Heart left ventricle (tissue), 16 donors: Measurements from ENCODE around the gene C14orf119. TPM values are rescaled to one million over a fixed set of nuclear protein-coding genes. Genes with fewer than 3 reads are reported as not detected.

Experiments used
- ATAC-seq, 4 donors: fragments of 200-7000 bp; cut with Tn5 transposase; one replicate each; pipeline ENCODE4 v1.9.1; 2020 to 2022; ENCODE audit warnings: moderate library complexity in 4 of 4, mild to moderate bottlenecking in 3 of 4, moderate number of reproducible peaks in 1 of 4
- DNase-seq, 5 donors: peaks; one replicate each; pipeline ENCODE4 v3.0.0-alpha.2; 2020
- H3K27ac ChIP-seq, 12 donors: fragments of 200-600 bp; sonication (generic) in 4 of 12; one replicate each; pipeline versions ENCODE4 v1.5.0 to v1.8.0; 2016 to 2022; ENCODE audit warnings: mild to moderate bottlenecking in 2 of 12
- H3K27me3 ChIP-seq, 9 donors: fragments of 200-600 bp; sonication (generic) in 2 of 9; one replicate each; pipeline versions ENCODE4 v1.5.1 to v1.8.0; 2016 to 2022; ENCODE audit warnings: mild to moderate bottlenecking in 3 of 9
- H3K36me3 ChIP-seq, 9 donors: fragments of 200-600 bp; sonication (generic) in 2 of 9; one replicate each; pipeline versions ENCODE4 v1.5.0 to v1.8.0; 2018 to 2022; ENCODE audit warnings: mild to moderate bottlenecking in 2 of 9
- H3K4me1 ChIP-seq, 12 donors: fragments of 200-600 bp; sonication (generic) in 4 of 12; one replicate each; pipeline versions ENCODE4 v1.5.0 to v1.8.0; 2016 to 2022; ENCODE audit warnings: mild to moderate bottlenecking in 3 of 12
- H3K4me3 ChIP-seq, 12 donors: fragments of 200-600 bp; sonication (generic) in 4 of 12; one replicate each; pipeline versions ENCODE4 v1.5.0 to v1.8.0; 2017 to 2022; ENCODE audit warnings: mild to moderate bottlenecking in 9 of 12, moderate library complexity in 4 of 12
- H3K9me3 ChIP-seq, 12 donors: fragments of 200-600 bp; sonication (generic) in 4 of 12; one replicate each; pipeline versions ENCODE4 v1.5.0 to v1.8.0; 2016 to 2022; ENCODE audit warnings: mild to moderate bottlenecking in 1 of 12
- POLR2A ChIP-seq, 2 donors: fragments of 450-650 bp; IDR thresholded peaks; one replicate each; pipeline ENCODE4 v1.6.1; 2017; ENCODE audit warnings: antibody characterized with exemption in 2 of 2, mild to moderate bottlenecking in 2 of 2, moderate library complexity in 2 of 2
- WGBS, 4 donors: extraction: QIAGEN DNeasy Blood & Tissue Kit in 2 of 4; methylation state at CpG; one replicate each; pipeline versions ENCODE4 v1.1.5 to v1.1.7; 2013 to 2018; 5-methylcytosine and 5-hydroxymethylcytosine counted together
- intact Hi-C, 10 donors: fragments of 100-400 bp; cut with DNase I; formaldehyde crosslinking; loops; one replicate each; pipeline versions ENCODE4 v1.11.1 to v1.14.2; 2022
- polyA plus RNA-seq, 2 donors: library from polyadenylated mRNA; stranded (reverse); fragments of 200-250 nt; gene quantifications; one replicate each; pipeline ENCODE4 v1.2.3, GENCODE V29; 2013
- total RNA-seq, 9 donors: library from RNA; depleted of rRNA in 2 of 9; stranded (reverse); fragments of >200 nt in 2 of 9; fragmentation: NEBNext Ultra II Directional in 3 of 9; extraction: Animal tissue kit (Norgen Biotek cat#: 25700) in 3 of 9; gene quantifications; one replicate each; pipeline versions ENCODE4 v1.1.0 to v1.2.4, GENCODE V29; 2016 to 2023
- TF ChIP-seq, protein P1 (sequence below), 12 donors: fragments of 200-600 bp; sonication (generic) in 4 of 12; IDR thresholded peaks; one replicate each; pipeline versions ENCODE4 v1.5.0 to v1.8.0; 2018 to 2022; ENCODE audit warnings: antibody characterized with exemption in 12 of 12, mild to moderate bottlenecking in 5 of 12
- donor health status: ischemic (EF 13 %, LVEDD 7.1; RV severe dilation, severe dysfunction).
- donor health status: healthy with polysubstance abuse.
- donor health status: DM: no; HTN: yes; CAD: no.
- donor health status: DM: no; HTN: no; CAD: no.
- donor health status: ischemic (EF 25% LVEDD 6.9; RV normal size, moderate dysfunction).
- donor health status: ischemic (EF 25% LVEDD 5.7; RV mildly dilated, moderate dysfunction).
- donor health status: healthy.
- donor health status: DM: yes; HTN: yes; CAD: no.
- donor health status: ischemic (EF 35%, LVEDD 5.7; RV mildly dilated, moderate dysfunction).
- donor health status: nonischemic (EF 11% LVEDD 7.7; RV severe dilation, severe dysfunction).
- donor health status: DM: yes; HTN: yes; CAD: no.
- donor health status: PGD.
- donor health status: ischemic (EF 29% LVEDD 5.4; RV normal size, mild dysfunction).
- donor health status: nonischemic (EF 23%, LVEDD 6.1; RV moderate dilation, normal function).

C14orf119 gene
- total and polyA plus RNA-seq, 11 donors: 8.1 to 47.7 (median 29.6) TPM

DNA sequence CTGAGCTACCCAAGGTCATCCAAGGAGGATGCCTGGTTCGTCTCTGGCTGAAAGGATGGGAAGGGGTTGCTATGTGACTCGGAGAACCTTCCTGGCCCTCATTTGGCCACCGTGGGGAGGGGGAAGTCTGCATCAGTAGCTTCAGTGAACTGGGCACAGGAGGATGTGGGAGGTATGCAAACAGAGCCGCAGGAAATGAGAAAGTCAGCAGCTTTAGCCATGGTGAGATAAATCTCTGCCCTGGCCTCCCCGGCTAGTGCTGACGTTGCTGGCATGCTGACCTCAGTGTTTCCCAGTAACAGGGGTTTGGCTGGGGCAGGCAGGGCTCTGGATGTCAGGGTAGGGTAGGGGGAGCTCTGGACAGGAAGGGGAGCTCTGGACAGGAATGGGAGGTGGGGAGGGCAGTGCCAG, 26.1 kb downstream of the C14orf119 start:
- H3K27ac ChIP-seq: peak overlapping the region in 7 of 12 donors; percentile 10 to 46 (median 15)
- ATAC-seq (peak; percentile 37 to 66 (median 47)), DNase-seq (peak in 3 of 5 donors; percentile 43 to 69 (median 50))
- intact Hi-C loops: loop anchor here in 9 of 10 donors (1.0 to 10.0 kb wide), 11 partner anchors 36 to 253 kb away; partner anchors contain the start of genes SLC7A8 (in 2 of the 9), CMTM5 (in 1 of the 9), IL25 (in 1 of the 9) and PPP1R3E (in 1 of the 9)
- H3K4me3 ChIP-seq: no peak overlapping the region
- no peaks in the 10 kb centered on the region for H3K36me3 ChIP-seq
- TF ChIP-seq POLR2A (IDR thresholded peaks at IDR 0.05): no peak
- TF ChIP-seq, protein P1, sequence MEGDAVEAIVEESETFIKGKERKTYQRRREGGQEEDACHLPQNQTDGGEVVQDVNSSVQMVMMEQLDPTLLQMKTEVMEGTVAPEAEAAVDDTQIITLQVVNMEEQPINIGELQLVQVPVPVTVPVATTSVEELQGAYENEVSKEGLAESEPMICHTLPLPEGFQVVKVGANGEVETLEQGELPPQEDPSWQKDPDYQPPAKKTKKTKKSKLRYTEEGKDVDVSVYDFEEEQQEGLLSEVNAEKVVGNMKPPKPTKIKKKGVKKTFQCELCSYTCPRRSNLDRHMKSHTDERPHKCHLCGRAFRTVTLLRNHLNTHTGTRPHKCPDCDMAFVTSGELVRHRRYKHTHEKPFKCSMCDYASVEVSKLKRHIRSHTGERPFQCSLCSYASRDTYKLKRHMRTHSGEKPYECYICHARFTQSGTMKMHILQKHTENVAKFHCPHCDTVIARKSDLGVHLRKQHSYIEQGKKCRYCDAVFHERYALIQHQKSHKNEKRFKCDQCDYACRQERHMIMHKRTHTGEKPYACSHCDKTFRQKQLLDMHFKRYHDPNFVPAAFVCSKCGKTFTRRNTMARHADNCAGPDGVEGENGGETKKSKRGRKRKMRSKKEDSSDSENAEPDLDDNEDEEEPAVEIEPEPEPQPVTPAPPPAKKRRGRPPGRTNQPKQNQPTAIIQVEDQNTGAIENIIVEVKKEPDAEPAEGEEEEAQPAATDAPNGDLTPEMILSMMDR (IDR thresholded peaks at IDR 0.05): no peak
- 33 to 42% (median 36%) methylated on average over 4 to 6 of the region's 6 CpGs for WGBS, 4 donors
- H3K27me3 ChIP-seq: no peaks in the 10 kb centered on the region
- peaks cover 0 to 31% (median 8%) of the 10 kb centered on the region in 12 donors for H3K4me1 ChIP-seq
- H3K9me3 ChIP-seq: no peaks in the 10 kb centered on the region

DNA sequence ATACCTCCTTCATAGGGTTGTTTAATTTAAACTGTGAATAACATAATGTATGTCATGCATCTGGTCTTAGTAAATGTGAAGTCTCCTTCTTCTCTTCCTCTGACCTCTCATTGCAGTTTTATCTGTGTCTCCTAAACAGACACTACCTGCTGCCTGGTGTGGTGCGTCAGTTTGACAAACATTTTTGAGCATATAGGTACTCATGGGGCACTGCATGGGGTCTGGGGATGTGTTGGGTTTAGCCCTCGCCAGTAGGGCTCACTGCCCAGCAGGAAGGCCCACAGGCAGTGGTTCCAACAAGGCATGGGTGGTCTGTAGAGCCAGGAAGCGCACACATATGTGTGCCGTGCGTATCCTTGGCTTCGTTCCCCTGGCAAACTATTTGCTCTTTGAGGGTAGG, 26.8 kb downstream of the C14orf119 start:
- H3K4me1 ChIP-seq: peaks cover 0 to 31% (median 8%) of the 10 kb centered on the region in 12 donors
- H3K4me3 ChIP-seq: no peak overlapping the region
- peaks cover 0 to 3% (median 0%) of the 10 kb centered on the region in 9 donors for H3K36me3 ChIP-seq
- WGBS, 4 donors: 79 to 94% (median 91%) methylated on average over 6 of the region's 6 CpGs
- no peaks in the 10 kb centered on the region for H3K27me3 ChIP-seq
- ATAC-seq: no peak
- no peak for TF ChIP-seq POLR2A (IDR thresholded peaks at IDR 0.05)
- TF ChIP-seq, protein P1 (IDR thresholded peaks at IDR 0.05): no peak
- intact Hi-C loops: loop anchor here in 6 of 10 donors (2.0 to 10.0 kb wide), 6 partner anchors 33 to 253 kb away; partner anchors contain the start of genes CMTM5 (in 1 of the 6), IL25 (in 1 of the 6) and PPP1R3E (in 1 of the 6)
- H3K9me3 ChIP-seq: no peaks in the 10 kb centered on the region
- peak overlapping the region in 5 of 12 donors; percentile 10 to 46 (median 20) for H3K27ac ChIP-seq
- DNase-seq: no peak

DNA sequence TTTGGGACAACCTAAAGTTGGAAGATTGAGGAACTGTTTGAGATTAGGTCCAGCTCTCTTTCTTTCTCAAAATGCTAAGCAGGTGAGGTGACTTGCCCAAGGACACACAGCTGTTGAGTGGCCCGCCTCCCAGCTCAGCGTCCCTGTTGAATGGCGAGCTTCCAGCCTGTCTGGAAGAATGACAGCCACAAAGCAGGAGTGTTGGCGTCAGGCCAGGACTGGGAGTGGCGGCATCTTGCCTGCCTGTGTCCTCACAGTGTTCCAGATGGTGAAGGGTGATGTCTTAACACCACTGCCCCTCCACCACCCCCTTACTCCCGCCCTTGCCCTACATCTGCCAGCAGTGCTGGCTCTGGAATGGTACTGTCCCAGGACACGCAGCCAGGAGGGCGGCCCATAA, 28.1 kb downstream of the C14orf119 start:
- TF ChIP-seq POLR2A (IDR thresholded peaks at IDR 0.05): no peak
- TF ChIP-seq, protein P1 (IDR thresholded peaks at IDR 0.05): no peak

DNA sequence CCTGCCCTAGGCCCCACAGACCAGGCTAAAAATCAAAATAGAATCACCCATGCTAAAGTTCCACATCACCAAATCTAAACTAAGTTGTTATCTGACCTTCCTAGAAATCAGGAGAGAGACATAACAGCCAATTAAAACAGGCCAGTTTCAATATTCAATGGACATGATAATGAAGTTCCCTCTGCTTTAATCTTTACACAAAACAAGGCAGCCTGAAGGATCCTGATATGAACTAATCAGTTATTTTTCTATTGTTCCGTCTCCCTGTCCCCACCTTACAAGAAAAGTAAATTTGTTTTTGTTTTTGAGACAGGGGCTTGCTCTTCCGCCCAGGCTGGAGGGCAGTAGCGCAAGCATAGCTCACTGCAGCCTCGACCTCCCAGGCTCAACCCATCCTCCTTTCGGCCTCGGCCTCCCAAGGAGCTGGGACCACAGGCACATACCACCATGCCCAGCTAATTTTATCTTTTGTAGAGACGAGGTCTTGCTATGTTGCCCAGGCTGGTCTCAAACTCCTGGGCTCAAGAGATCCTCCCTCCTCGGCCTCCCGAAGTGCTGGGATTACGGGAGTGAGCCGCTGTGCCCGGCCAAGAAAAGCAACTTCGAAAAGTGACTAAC, 29.1 kb downstream of the C14orf119 start:
- peaks cover 0 to 25% (median 5%) of the 10 kb centered on the region in 9 donors for H3K36me3 ChIP-seq
- H3K27me3 ChIP-seq: no peaks in the 10 kb centered on the region
- H3K27ac ChIP-seq: peak overlapping the region in 1 of 12 donors; percentile 64
- DNase-seq (no peak), ATAC-seq (no peak)
- intact Hi-C loops: loop anchor here in 5 of 10 donors (5.0 to 10.0 kb wide), 5 partner anchors 33 to 250 kb away; partner anchors contain the start of genes CMTM5 (in 1 of the 5), IL25 (in 1 of the 5) and PPP1R3E (in 1 of the 5)
- TF ChIP-seq, protein P1 (IDR thresholded peaks at IDR 0.05): no peak
- no peak for TF ChIP-seq POLR2A (IDR thresholded peaks at IDR 0.05)
- peaks cover 0 to 25% (median 8%) of the 10 kb centered on the region in 12 donors for H3K4me1 ChIP-seq
- WGBS, 4 donors: 88 to 92% (median 89%) methylated on average over 13 of the region's 13 CpGs
- H3K9me3 ChIP-seq: no peaks in the 10 kb centered on the region
- no peak overlapping the region for H3K4me3 ChIP-seq

More for the DNA sequence above, 28.1 kb downstream of the C14orf119 start:
- ATAC-seq (peak; percentile 68 to 82 (median 78)), DNase-seq (peak; percentile 64 to 90 (median 88))
- Histone ChIP-seq H3K4me3 (no peak overlapping the region), H3K9me3 (no peaks in the 10 kb centered on the region), H3K27ac (peak overlapping the region in 3 of 12 donors; percentile 39 to 48 (median 39)), H3K27me3 (no peaks in the 10 kb centered on the region), H3K4me1 (peaks cover 0 to 31% (median 8%) of the 10 kb centered on the region in 12 donors), H3K36me3 (peaks cover 0 to 16% (median 0%) of the 10 kb centered on the region in 9 donors)
- 26 to 30% (median 27%) methylated on average over 6 to 8 of the region's 8 CpGs for WGBS, 4 donors
- intact Hi-C loops: loop anchor here in 6 of 10 donors (2.0 to 10.0 kb wide), 6 partner anchors 31 to 251 kb away; partner anchors contain the start of genes CMTM5 (in 1 of the 6), IL25 (in 1 of the 6) and PPP1R3E (in 1 of the 6)
